HT-29 (cell line): ENCODE results near the gene CELF4. TPM values are rescaled to one million over a fixed set of nuclear protein-coding genes. Genes with fewer than 3 reads are reported as not detected.

Source experiments
- DNase-seq: peaks from one replicate; pipeline ENCODE4 v3.0.0-alpha.2; 2015; ENCODE audit warnings: low spot score
- total RNA-seq: library from RNA; depleted of rRNA; stranded (reverse); fragments of >200 nt; shearing (Covaris generic); gene quantifications from 2 replicates; pipeline ENCODE4 v1.2.3, GENCODE V29; 2014

Gene CELF4
- total RNA-seq, 1 experiment from 2014 or later: not detected

GRCh38 chr18:37443325-37444055 is 122.1 kb downstream of the CELF4 start:
- DNase-seq: no peak

GRCh38 chr18:37442477-37442876 is 123.1 kb downstream of the CELF4 start:
- no peak for DNase-seq

- DNase-seq: no peak
Observed at GRCh38 chr18:37441821-37442220, 123.8 kb downstream of the CELF4 start.

GRCh38 chr18:37440206-37440605 is 125.4 kb downstream of the CELF4 start:
- DNase-seq: no peak

GRCh38 chr18:37438417-37439180 is 127.0 kb downstream of the CELF4 start:
- no peak for DNase-seq

- no peak for DNase-seq
Observed at GRCh38 chr18:37435996-37436395, 129.6 kb downstream of the CELF4 start.

- no peak for DNase-seq
Observed at GRCh38 chr18:37435150-37435867, 130.3 kb downstream of the CELF4 start.

GRCh38 chr18:37434161-37434860 is 131.3 kb downstream of the CELF4 start:
- no peak for DNase-seq

- no peak for DNase-seq
Observed at GRCh38 chr18:37432436-37433195, 133.0 kb downstream of the CELF4 start.

- DNase-seq: no peak
Observed at GRCh38 chr18:37430357-37431076, 135.1 kb downstream of the CELF4 start.

- DNase-seq: no peak
Observed at GRCh38 chr18:37429791-37430190, 135.8 kb downstream of the CELF4 start.

- no peak for DNase-seq
Observed at GRCh38 chr18:37428288-37428974, 137.2 kb downstream of the CELF4 start.

GRCh38 chr18:37426586-37426985 is 139.0 kb downstream of the CELF4 start:
- DNase-seq: no peak

- no peak for DNase-seq
Observed at GRCh38 chr18:37425222-37425621, 140.4 kb downstream of the CELF4 start.

GRCh38 chr18:37424507-37424906 is 141.1 kb downstream of the CELF4 start:
- no peak for DNase-seq

GRCh38 chr18:37422596-37422995 is 143.0 kb downstream of the CELF4 start:
- DNase-seq: no peak

GRCh38 chr18:37422116-37422515 is 143.5 kb downstream of the CELF4 start:
- DNase-seq: no peak

GRCh38 chr18:37421341-37422077 is 144.1 kb downstream of the CELF4 start:
- DNase-seq: no peak

- DNase-seq: no peak
Observed at GRCh38 chr18:37420315-37420880, 145.2 kb downstream of the CELF4 start.
